Measurements from ENCODE around the gene GM2A.

DNA sequence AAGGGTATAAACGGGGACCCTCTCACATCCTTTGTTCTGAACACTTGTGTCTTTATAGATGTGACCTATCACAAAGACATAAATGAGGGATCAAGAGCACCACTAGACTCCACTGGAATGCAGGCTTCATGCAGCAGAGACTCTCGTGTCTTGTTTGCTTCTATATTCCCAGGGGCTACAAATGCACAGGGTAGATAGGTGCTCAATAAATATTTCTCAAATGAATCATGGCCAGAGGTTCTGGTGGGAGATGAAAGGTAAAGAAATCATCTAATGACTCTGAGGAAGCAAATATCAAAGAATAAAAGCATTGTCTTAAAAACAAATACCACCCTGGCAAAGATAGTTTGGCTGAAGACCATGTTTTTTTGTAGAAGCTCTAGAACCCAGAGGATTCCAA is 44.0 kb downstream of the GM2A start:
- TF ChIP-seq, protein P1, sequence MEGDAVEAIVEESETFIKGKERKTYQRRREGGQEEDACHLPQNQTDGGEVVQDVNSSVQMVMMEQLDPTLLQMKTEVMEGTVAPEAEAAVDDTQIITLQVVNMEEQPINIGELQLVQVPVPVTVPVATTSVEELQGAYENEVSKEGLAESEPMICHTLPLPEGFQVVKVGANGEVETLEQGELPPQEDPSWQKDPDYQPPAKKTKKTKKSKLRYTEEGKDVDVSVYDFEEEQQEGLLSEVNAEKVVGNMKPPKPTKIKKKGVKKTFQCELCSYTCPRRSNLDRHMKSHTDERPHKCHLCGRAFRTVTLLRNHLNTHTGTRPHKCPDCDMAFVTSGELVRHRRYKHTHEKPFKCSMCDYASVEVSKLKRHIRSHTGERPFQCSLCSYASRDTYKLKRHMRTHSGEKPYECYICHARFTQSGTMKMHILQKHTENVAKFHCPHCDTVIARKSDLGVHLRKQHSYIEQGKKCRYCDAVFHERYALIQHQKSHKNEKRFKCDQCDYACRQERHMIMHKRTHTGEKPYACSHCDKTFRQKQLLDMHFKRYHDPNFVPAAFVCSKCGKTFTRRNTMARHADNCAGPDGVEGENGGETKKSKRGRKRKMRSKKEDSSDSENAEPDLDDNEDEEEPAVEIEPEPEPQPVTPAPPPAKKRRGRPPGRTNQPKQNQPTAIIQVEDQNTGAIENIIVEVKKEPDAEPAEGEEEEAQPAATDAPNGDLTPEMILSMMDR (IDR thresholded peaks at IDR 0.05): no peak
- no peak for TF ChIP-seq SIN3A (IDR thresholded peaks at IDR 0.05; ENCODE audit: borderline replicate concordance, low read depth, low read length)
- TF ChIP-seq, protein P2, sequence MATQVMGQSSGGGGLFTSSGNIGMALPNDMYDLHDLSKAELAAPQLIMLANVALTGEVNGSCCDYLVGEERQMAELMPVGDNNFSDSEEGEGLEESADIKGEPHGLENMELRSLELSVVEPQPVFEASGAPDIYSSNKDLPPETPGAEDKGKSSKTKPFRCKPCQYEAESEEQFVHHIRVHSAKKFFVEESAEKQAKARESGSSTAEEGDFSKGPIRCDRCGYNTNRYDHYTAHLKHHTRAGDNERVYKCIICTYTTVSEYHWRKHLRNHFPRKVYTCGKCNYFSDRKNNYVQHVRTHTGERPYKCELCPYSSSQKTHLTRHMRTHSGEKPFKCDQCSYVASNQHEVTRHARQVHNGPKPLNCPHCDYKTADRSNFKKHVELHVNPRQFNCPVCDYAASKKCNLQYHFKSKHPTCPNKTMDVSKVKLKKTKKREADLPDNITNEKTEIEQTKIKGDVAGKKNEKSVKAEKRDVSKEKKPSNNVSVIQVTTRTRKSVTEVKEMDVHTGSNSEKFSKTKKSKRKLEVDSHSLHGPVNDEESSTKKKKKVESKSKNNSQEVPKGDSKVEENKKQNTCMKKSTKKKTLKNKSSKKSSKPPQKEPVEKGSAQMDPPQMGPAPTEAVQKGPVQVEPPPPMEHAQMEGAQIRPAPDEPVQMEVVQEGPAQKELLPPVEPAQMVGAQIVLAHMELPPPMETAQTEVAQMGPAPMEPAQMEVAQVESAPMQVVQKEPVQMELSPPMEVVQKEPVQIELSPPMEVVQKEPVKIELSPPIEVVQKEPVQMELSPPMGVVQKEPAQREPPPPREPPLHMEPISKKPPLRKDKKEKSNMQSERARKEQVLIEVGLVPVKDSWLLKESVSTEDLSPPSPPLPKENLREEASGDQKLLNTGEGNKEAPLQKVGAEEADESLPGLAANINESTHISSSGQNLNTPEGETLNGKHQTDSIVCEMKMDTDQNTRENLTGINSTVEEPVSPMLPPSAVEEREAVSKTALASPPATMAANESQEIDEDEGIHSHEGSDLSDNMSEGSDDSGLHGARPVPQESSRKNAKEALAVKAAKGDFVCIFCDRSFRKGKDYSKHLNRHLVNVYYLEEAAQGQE (IDR thresholded peaks at IDR 0.05; ENCODE audit: low read depth, low read length): no peak
- TF ChIP-seq POLR2AphosphoS5 (IDR thresholded peaks at IDR 0.05; ENCODE audit: low read depth, low read length): no peak
- TF ChIP-seq YY1 (IDR thresholded peaks at IDR 0.05; ENCODE audit: low read depth): no peak
- TF ChIP-seq RCOR1 (IDR thresholded peaks at IDR 0.05; ENCODE audit: low read length): no peak
- TF ChIP-seq RAD21 (IDR thresholded peaks at IDR 0.05; ENCODE audit: low read length): no peak
- TF ChIP-seq EZH2phosphoT487 (IDR thresholded peaks at IDR 0.05; ENCODE audit: borderline replicate concordance, low read depth): no peak
- TF ChIP-seq, protein P3, sequence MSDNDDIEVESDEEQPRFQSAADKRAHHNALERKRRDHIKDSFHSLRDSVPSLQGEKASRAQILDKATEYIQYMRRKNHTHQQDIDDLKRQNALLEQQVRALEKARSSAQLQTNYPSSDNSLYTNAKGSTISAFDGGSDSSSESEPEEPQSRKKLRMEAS (IDR thresholded peaks at IDR 0.05; ENCODE audit: low read depth): no peak
- TF ChIP-seq EP300 (IDR thresholded peaks at IDR 0.05; ENCODE audit: borderline replicate concordance in 1 of 2, low read depth in 1 of 2, low read length in 1 of 2): no peak
- no peak for TF ChIP-seq FOXJ3 (CRISPR knock-in tag; IDR thresholded peaks at IDR 0.05)
- no peak for TF ChIP-seq SMC3 (IDR thresholded peaks at IDR 0.05; ENCODE audit: low read depth, low read length)

All from SK-N-SH (cell line).